ENCODE results near the gene CUL2.
"Not testable (repeated sequence)": the region's sequence is repeated elsewhere in the genome, so short reads cannot be mapped to it uniquely, and the experiment has no call there.

Gene CUL2

GRCh38 chr10:35079265-35079664, 10.9 kb downstream of the CUL2 start:
- no peak for DNase-seq

- no peak for DNase-seq
Observed at GRCh38 chr10:35075228-35075627, 14.9 kb downstream of the CUL2 start.

- DNase-seq: no peak
Observed at GRCh38 chr10:35074266-35074665, 15.9 kb downstream of the CUL2 start.

- DNase-seq: no peak
Observed at GRCh38 chr10:35070521-35070920, 19.6 kb downstream of the CUL2 start.

- DNase-seq: no peak
Observed at GRCh38 chr10:35063837-35064454, 26.2 kb downstream of the CUL2 start.

- DNase-seq: no peak
Observed at GRCh38 chr10:35059481-35059880, 30.7 kb downstream of the CUL2 start.

GRCh38 chr10:35058686-35059085, 31.5 kb downstream of the CUL2 start:
- DNase-seq: no peak

GRCh38 chr10:35058134-35058533, 32.0 kb downstream of the CUL2 start:
- DNase-seq: no peak

- no peak for DNase-seq
Observed at GRCh38 chr10:35056686-35057085, 33.5 kb downstream of the CUL2 start.

GRCh38 chr10:35056133-35056532, 34.0 kb downstream of the CUL2 start:
- no peak for DNase-seq

GRCh38 chr10:35050568-35050967, 39.6 kb downstream of the CUL2 start:
- no peak for DNase-seq

- no peak for DNase-seq
Observed at GRCh38 chr10:35046074-35046473, 44.1 kb downstream of the CUL2 start.

GRCh38 chr10:35045275-35045674, 44.9 kb downstream of the CUL2 start:
- DNase-seq: not testable (repeated sequence)

- no peak for DNase-seq
Observed at GRCh38 chr10:35043796-35044344, 46.3 kb downstream of the CUL2 start.

- DNase-seq: no peak
Observed at GRCh38 chr10:35042783-35043182, 47.4 kb downstream of the CUL2 start.

GRCh38 chr10:35041502-35041879, 48.6 kb downstream of the CUL2 start:
- no peak for DNase-seq

- no peak for DNase-seq
Observed at GRCh38 chr10:35040760-35041501, 49.2 kb downstream of the CUL2 start.

- no peak for DNase-seq
Observed at GRCh38 chr10:35037104-35037503, 53.0 kb downstream of the CUL2 start.

- no peak for DNase-seq
Observed at GRCh38 chr10:35035606-35036005, 54.5 kb downstream of the CUL2 start.

- peak; percentile 28 for DNase-seq
Observed at GRCh38 chr10:35027567-35027966, 62.6 kb downstream of the CUL2 start.

GRCh38 chr10:35025916-35026315, 64.2 kb downstream of the CUL2 start:
- DNase-seq: no peak

- no peak for DNase-seq
Observed at GRCh38 chr10:35020481-35020880, 69.7 kb downstream of the CUL2 start.

- no peak for DNase-seq
Observed at GRCh38 chr10:35019041-35020024, 70.8 kb downstream of the CUL2 start.
